Fibroblast of skin of right quadriceps (primary cell): Measurements from ENCODE around the gene ELP6.

ENCODE experiments used
- DNase-seq: peaks from one replicate; pipeline ENCODE4 v3.0.0-alpha.2; 2013

The ELP6 gene

GRCh38 chr3:47513125-47513929, at the start of gene ELP6:
ELP6 (minus strand) TSS chr3:47513712; CDS start chr3:47513590, 122 bp downstream.
- peak; percentile 96 for DNase-seq

- DNase-seq, result no peak
These were observed 42.8 kb upstream of the ELP6 start for GRCh38 chr3:47556351-47556750.

GRCh38 chr3:47554335-47554734, 40.8 kb upstream of the ELP6 start:
- no peak for DNase-seq

GRCh38 chr3:47553407-47553806, 39.9 kb upstream of the ELP6 start:
- no peak for DNase-seq

- DNase-seq, result no peak
These were observed 29.1 kb upstream of the ELP6 start for GRCh38 chr3:47542471-47543173.

- DNase-seq, result no peak
These were observed 28.1 kb upstream of the ELP6 start for GRCh38 chr3:47541583-47542108.

GRCh38 chr3:47540281-47540680, 26.8 kb upstream of the ELP6 start:
- peak; percentile 6 for DNase-seq

- DNase-seq, result no peak
These were observed 23.5 kb upstream of the ELP6 start for GRCh38 chr3:47536967-47537366.

GRCh38 chr3:47536221-47536891, 22.8 kb upstream of the ELP6 start:
- no peak for DNase-seq

- no peak for DNase-seq
These were observed 20.5 kb upstream of the ELP6 start for GRCh38 chr3:47533996-47534454.

GRCh38 chr3:47533481-47533880, 20.0 kb upstream of the ELP6 start:
- DNase-seq, result no peak

GRCh38 chr3:47527952-47528725, 14.6 kb upstream of the ELP6 start:
- DNase-seq, result no peak

- DNase-seq, result no peak
These were observed 12.1 kb upstream of the ELP6 start for GRCh38 chr3:47525617-47526016.

GRCh38 chr3:47523310-47524073, 10.0 kb upstream of the ELP6 start:
- no peak for DNase-seq

GRCh38 chr3:47522082-47522987, 8.8 kb upstream of the ELP6 start:
- peak; percentile 81 for DNase-seq

GRCh38 chr3:47520756-47521155, 7.2 kb upstream of the ELP6 start:
- no peak for DNase-seq

- no peak for DNase-seq
These were observed 4.4 kb upstream of the ELP6 start for GRCh38 chr3:47517937-47518336.

- no peak for DNase-seq
These were observed 2.4 kb upstream of the ELP6 start for GRCh38 chr3:47515864-47516319.

- DNase-seq, result no peak
These were observed 1.6 kb upstream of the ELP6 start for GRCh38 chr3:47515100-47515499.

- peak; percentile 19 for DNase-seq
These were observed 942 bp downstream of the ELP6 start for GRCh38 chr3:47512416-47513124.
